ENCODE measurements around the gene SND1. TPM values are rescaled to one million over a fixed set of nuclear protein-coding genes. Genes with fewer than 3 reads are reported as not detected.

SND1 gene
- total and polyA plus RNA-seq, 2 donors (not counting 3 experiments of a cell fraction or from before 2014, with no cell fraction given), result 116 to 249 TPM

DNA sequence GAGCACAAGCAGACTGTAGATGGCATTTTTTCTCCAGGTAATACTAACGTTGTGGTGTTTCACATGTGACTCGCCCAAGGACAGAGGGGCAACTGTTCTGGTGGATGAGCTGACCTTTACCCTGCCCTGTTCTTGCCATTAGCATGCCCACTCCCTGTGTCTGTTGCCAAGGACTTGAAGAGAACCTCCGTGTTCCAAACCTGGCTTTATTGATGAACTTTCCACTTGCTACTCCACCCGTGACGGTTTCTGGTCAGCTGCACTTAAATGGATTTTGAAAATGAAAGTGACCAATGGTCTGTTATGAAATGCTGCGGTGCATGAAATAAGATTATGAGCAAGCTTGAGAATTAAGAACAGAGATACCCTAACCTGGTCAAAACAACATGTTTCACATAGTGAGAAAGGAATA, 348.9 kb downstream of the SND1 start:
- H3K9me3 ChIP-seq (replicated peaks; ENCODE audit: control insufficient read depth, insufficient read depth, low read length), result no peaks in the 10 kb centered on the region
- no peak overlapping the region for H2AFZ ChIP-seq (ENCODE audit: low read depth, low read length)
- no peaks in the 10 kb centered on the region for H3K27me3 ChIP-seq (ENCODE audit: control insufficient read depth in 2 of 2, insufficient read depth in 2 of 2, low read length in 2 of 2)
- no peaks in the 10 kb centered on the region for H3K79me2 ChIP-seq (ENCODE audit: control insufficient read depth, insufficient read depth, low read length)
- H3K4me3 ChIP-seq (replicated peaks in 1 of 3; ENCODE audit: insufficient read depth in 1 of 3, low read depth in 1 of 3, low read length in 3 of 3), result no peak overlapping the region
- dilution Hi-C loops (cut with MboI; ENCODE audit: extremely low pct_ligation_motif_present, low sequenced_read_pairs), result no loop called here
- no peak overlapping the region for H3K4me2 ChIP-seq (ENCODE audit: insufficient read depth, low read length)
- no peak overlapping the region for H3K9ac ChIP-seq (replicated peaks; ENCODE audit: extremely low read depth, insufficient read depth, low read length)
- POLR2A ChIA-PET, result no interaction called here
- intact Hi-C loops (cut with micrococcal nuclease), result no loop called here
- H3K4me1 ChIP-seq (ENCODE audit: control insufficient read depth, extremely low read depth, insufficient read depth, low read length), result no peaks in the 10 kb centered on the region
- no TSS peak for BruUV-seq (replicated peaks)
- TF ChIP-seq POLR2AphosphoS5 (IDR thresholded peaks at IDR 0.05; ENCODE audit: insufficient read depth, low read depth, low read length) (no peak), MYC (IDR thresholded peaks at IDR 0.05; ENCODE audit: low read depth, low read length) (no peak), JUN (IDR thresholded peaks at IDR 0.05; ENCODE audit: borderline replicate concordance, insufficient read depth, insufficient read length, low read depth) (no peak), GATA2 (IDR thresholded peaks at IDR 0.05; ENCODE audit: insufficient read depth, insufficient read length, low read depth, low read length) (no peak), POLR2A (IDR thresholded peaks at IDR 0.05; ENCODE audit: low read depth, low read length) (no peak), EZH2 (IDR thresholded peaks at IDR 0.05; ENCODE audit: borderline replicate concordance, low read depth, low read length, severe bottlenecking) (no peak), FOS (IDR thresholded peaks at IDR 0.05; ENCODE audit: borderline replicate concordance, insufficient read depth, low read length) (no peak)
- TF ChIP-seq, protein P1, sequence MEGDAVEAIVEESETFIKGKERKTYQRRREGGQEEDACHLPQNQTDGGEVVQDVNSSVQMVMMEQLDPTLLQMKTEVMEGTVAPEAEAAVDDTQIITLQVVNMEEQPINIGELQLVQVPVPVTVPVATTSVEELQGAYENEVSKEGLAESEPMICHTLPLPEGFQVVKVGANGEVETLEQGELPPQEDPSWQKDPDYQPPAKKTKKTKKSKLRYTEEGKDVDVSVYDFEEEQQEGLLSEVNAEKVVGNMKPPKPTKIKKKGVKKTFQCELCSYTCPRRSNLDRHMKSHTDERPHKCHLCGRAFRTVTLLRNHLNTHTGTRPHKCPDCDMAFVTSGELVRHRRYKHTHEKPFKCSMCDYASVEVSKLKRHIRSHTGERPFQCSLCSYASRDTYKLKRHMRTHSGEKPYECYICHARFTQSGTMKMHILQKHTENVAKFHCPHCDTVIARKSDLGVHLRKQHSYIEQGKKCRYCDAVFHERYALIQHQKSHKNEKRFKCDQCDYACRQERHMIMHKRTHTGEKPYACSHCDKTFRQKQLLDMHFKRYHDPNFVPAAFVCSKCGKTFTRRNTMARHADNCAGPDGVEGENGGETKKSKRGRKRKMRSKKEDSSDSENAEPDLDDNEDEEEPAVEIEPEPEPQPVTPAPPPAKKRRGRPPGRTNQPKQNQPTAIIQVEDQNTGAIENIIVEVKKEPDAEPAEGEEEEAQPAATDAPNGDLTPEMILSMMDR (IDR thresholded peaks at IDR 0.05; ENCODE audit: extremely low read depth in 1 of 2, insufficient read depth in 1 of 2, low read depth in 1 of 2, low read length in 2 of 2), result no peak
- TF ChIP-seq, protein P2, sequence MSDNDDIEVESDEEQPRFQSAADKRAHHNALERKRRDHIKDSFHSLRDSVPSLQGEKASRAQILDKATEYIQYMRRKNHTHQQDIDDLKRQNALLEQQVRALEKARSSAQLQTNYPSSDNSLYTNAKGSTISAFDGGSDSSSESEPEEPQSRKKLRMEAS (IDR thresholded peaks at IDR 0.05; ENCODE audit: insufficient read depth, insufficient read length), result no peak
- FAIRE-seq, result no peak
- no peak for DNase-seq (ENCODE audit: low read depth, low spot score)
- no peaks in the 10 kb centered on the region for H4K20me1 ChIP-seq (replicated peaks; ENCODE audit: control insufficient read depth, extremely low read depth, insufficient read depth, low read length)
- H3K36me3 ChIP-seq (ENCODE audit: control insufficient read depth in 2 of 2, extremely low read depth in 1 of 2, insufficient read depth in 2 of 2, low read length in 2 of 2), result peaks cover 0 to 2% of the 10 kb centered on the region in 2 experiments
- no peak overlapping the region for H3K27ac ChIP-seq (ENCODE audit: insufficient read depth, low read depth, low read length)
- no peaks in the 10 kb centered on the region for H3K9me1 ChIP-seq (replicated peaks; ENCODE audit: control insufficient read depth, extremely low read depth, insufficient read depth, low read length)
- CTCF ChIA-PET, result interaction anchor here (1.0 to 2.0 kb wide), 4 partner anchors 20 to 293 kb away, joined by 3 to 6 read pairs (median 4); partner anchors contain the start of gene LRRC4

Data from endothelial cell of umbilical vein (primary cell).